ENCODE results near the gene KLHL36. TPM values are rescaled to one million over a fixed set of nuclear protein-coding genes. Genes with fewer than 3 reads are reported as not detected.
"Not testable (repeated sequence)": the region's sequence is repeated elsewhere in the genome, so short reads cannot be mapped to it uniquely, and the experiment has no call there.

KLHL36 gene
- polyA plus RNA-seq, 1 experiment: 43.7 TPM

- POLR2A ChIA-PET: no interaction called here
- Histone ChIP-seq H3K27me3 (ENCODE audit: control insufficient read depth, insufficient read depth, low read length) (no peaks in the 10 kb centered on the region), H3K4me3 (ENCODE audit: low read depth, low read length) (no peak overlapping the region), H3K36me3 (ENCODE audit: control insufficient read depth, insufficient read depth, low read length) (no peaks in the 10 kb centered on the region)
- DNase-seq (ENCODE audit: low read depth): no peak
- CTCF ChIA-PET: interaction anchor here (1.8 to 2.8 kb wide), 2 partner anchors 9 to 95 kb away, joined by 5 to 15 read pairs; no protein-coding TSS in a partner anchor
- TF ChIP-seq CTCF (IDR thresholded peaks at IDR 0.05; ENCODE audit: insufficient read depth, low read depth, low read length): no peak
These were observed 17.2 kb upstream of the KLHL36 start for GRCh38 chr16:84631153-84631466.

GRCh38 chr16:84631886-84632285 lies 16.4 kb upstream of the KLHL36 start:
- no peak overlapping the region for H3K4me3 ChIP-seq (ENCODE audit: low read depth, low read length)
- H3K36me3 ChIP-seq (ENCODE audit: control insufficient read depth, insufficient read depth, low read length): no peaks in the 10 kb centered on the region
- ChIA-PET CTCF (interaction anchor here (1.8 kb wide), 1 partner anchor 9 kb away, joined by 5 read pairs; no protein-coding TSS in a partner anchor), POLR2A (no interaction called here)
- H3K27me3 ChIP-seq (ENCODE audit: control insufficient read depth, insufficient read depth, low read length): no peaks in the 10 kb centered on the region
- DNase-seq (ENCODE audit: low read depth): no peak
- TF ChIP-seq CTCF (IDR thresholded peaks at IDR 0.05; ENCODE audit: insufficient read depth, low read depth, low read length): no peak

GRCh38 chr16:84632862-84633261 lies 15.4 kb upstream of the KLHL36 start:
- POLR2A ChIA-PET: not testable (repeated sequence)
- CTCF ChIA-PET: interaction anchor here (2.3 kb wide), 1 partner anchor 10 kb away, joined by 13 read pairs; no protein-coding TSS in a partner anchor

GRCh38 chr16:84633622-84634021 lies 14.7 kb upstream of the KLHL36 start:
- CTCF ChIA-PET: interaction anchor here (1.1 to 2.3 kb wide), 2 partner anchors 11 to 127 kb away, joined by 3 to 13 read pairs; no protein-coding TSS in a partner anchor
- TF ChIP-seq CTCF (IDR thresholded peaks at IDR 0.05; ENCODE audit: insufficient read depth, low read depth, low read length): no peak
- Histone ChIP-seq H3K36me3 (ENCODE audit: control insufficient read depth, insufficient read depth, low read length) (no peaks in the 10 kb centered on the region), H3K4me3 (ENCODE audit: low read depth, low read length) (no peak overlapping the region), H3K27me3 (ENCODE audit: control insufficient read depth, insufficient read depth, low read length) (no peaks in the 10 kb centered on the region)
- no peak for DNase-seq (ENCODE audit: low read depth)
- POLR2A ChIA-PET: no interaction called here

More at GRCh38 chr16:84632862-84633261, 15.4 kb upstream of the KLHL36 start:
- H3K27me3 ChIP-seq (ENCODE audit: control insufficient read depth, insufficient read depth, low read length); DNase-seq (ENCODE audit: low read depth); H3K36me3 ChIP-seq (ENCODE audit: control insufficient read depth, insufficient read depth, low read length); H3K4me3 ChIP-seq (ENCODE audit: low read depth, low read length): not testable (repeated sequence)

- no peak overlapping the region for H3K4me3 ChIP-seq (ENCODE audit: low read depth, low read length)
- no peaks in the 10 kb centered on the region for H3K27me3 ChIP-seq (ENCODE audit: control insufficient read depth, insufficient read depth, low read length)
- no peak for DNase-seq (ENCODE audit: low read depth)
- TF ChIP-seq CTCF (IDR thresholded peaks at IDR 0.05; ENCODE audit: insufficient read depth, low read depth, low read length): no peak
- ChIA-PET POLR2A (no interaction called here), CTCF (no interaction called here)
- H3K36me3 ChIP-seq (ENCODE audit: control insufficient read depth, insufficient read depth, low read length): no peaks in the 10 kb centered on the region
These were observed 12.6 kb upstream of the KLHL36 start for GRCh38 chr16:84635702-84636101.

GRCh38 chr16:84637709-84638108 lies 10.6 kb upstream of the KLHL36 start:
- CTCF ChIA-PET: interaction anchor here (1.5 to 2.4 kb wide), 2 partner anchors 15 to 88 kb away, joined by 3 to 7 read pairs; no protein-coding TSS in a partner anchor

More at GRCh38 chr16:84637709-84638108, 10.6 kb upstream of the KLHL36 start:
- POLR2A ChIA-PET: no interaction called here
- no peak for TF ChIP-seq CTCF (IDR thresholded peaks at IDR 0.05; ENCODE audit: insufficient read depth, low read depth, low read length)
- H3K4me3 ChIP-seq (ENCODE audit: low read depth, low read length): no peak overlapping the region
- no peak for DNase-seq (ENCODE audit: low read depth)
- H3K27me3 ChIP-seq (ENCODE audit: control insufficient read depth, insufficient read depth, low read length): no peaks in the 10 kb centered on the region
- no peaks in the 10 kb centered on the region for H3K36me3 ChIP-seq (ENCODE audit: control insufficient read depth, insufficient read depth, low read length)

Measured in BJ (cell line).